ENCODE results near the gene PGRMC2.

DNA sequence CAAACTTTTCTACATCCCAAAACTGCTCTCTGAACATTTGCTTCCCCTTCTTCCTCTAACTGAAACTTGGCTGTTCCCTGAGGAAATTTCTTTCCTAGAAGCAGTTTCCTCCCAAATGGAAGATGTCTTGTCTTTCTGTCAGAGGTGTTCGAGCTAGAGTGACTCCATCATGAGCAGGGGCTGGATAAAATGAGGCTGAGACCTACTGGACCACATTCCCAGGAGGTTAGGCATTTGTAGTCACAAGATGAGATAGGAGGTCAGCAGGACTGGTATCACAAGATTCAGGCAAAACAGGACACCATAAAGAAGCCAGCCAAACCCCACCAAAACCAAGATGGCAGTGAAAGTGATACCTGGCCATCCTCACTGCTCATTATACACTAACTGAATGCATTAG is 35.8 kb upstream of the PGRMC2 start:
- TF ChIP-seq, protein P1, sequence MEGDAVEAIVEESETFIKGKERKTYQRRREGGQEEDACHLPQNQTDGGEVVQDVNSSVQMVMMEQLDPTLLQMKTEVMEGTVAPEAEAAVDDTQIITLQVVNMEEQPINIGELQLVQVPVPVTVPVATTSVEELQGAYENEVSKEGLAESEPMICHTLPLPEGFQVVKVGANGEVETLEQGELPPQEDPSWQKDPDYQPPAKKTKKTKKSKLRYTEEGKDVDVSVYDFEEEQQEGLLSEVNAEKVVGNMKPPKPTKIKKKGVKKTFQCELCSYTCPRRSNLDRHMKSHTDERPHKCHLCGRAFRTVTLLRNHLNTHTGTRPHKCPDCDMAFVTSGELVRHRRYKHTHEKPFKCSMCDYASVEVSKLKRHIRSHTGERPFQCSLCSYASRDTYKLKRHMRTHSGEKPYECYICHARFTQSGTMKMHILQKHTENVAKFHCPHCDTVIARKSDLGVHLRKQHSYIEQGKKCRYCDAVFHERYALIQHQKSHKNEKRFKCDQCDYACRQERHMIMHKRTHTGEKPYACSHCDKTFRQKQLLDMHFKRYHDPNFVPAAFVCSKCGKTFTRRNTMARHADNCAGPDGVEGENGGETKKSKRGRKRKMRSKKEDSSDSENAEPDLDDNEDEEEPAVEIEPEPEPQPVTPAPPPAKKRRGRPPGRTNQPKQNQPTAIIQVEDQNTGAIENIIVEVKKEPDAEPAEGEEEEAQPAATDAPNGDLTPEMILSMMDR (IDR thresholded peaks at IDR 0.05; ENCODE audit: low read depth, low read length) = no peak
- no peak for TF ChIP-seq EZH2phosphoT487 (IDR thresholded peaks at IDR 0.05; ENCODE audit: low read depth)

Data from OCI-LY3 (cell line).